CD4-positive, alpha-beta T cell treated with Interleukin-21 for 1 hour (primary cell): Measurements from ENCODE around the gene FLII.
"Not testable (repeated sequence)": the region's sequence is repeated elsewhere in the genome, so short reads cannot be mapped to it uniquely, and the experiment has no call there.

ENCODE experiments used
- DNase-seq: peaks from one replicate; pipeline ENCODE4 v3.0.0-alpha.2; 2020

The FLII gene

DNA sequence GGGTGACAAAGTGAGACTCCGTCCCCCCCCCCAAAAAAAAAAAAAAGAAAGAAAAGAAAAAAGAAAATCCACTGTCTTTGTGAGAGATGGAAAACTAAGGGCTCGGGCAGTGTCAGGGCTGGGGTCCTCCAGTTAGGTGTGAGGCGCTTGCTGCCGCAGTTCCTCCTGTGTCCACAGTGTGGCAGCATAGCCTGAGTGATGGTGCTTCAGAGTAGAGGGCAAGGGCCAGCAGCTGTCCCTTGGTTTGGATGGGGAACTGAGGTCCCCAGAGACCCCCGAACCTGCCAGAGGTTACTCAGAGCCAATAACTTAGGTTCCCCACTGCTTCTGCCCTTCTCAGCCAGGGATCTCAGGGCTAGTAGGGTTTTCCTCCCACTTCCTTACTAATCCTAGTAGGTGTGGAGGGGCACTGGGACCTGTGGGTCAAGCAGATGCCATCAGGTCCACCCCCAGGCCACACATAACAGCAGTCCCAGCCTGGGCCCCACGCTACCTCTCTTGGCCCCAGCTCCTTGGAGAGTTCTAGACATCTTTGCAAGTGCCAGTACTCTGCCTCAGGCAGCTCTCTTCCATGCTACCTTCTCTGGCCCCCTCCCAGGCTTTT, 41.0 kb downstream of the FLII start:
- DNase-seq, result peak; percentile 75

DNA sequence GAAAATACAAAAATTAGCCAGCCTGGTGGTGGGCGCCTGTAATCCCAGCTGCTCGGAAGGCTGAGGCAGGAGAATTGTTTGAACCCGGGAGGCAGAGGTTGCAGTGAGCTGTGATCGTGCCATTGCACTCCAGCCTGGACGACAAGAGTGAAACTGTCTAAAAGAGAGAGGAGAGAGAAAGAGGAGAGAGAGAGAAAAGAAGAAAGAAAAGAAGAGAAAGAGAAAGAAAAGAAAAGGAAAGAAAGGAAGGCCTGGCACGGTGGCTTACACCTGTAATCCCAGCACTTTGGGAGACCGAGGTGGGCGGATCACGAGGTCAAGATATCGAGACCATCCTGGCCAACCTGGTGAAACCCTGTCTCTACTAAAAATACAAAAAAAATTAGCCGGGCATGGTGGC, 41.6 kb downstream of the FLII start:
- not testable (repeated sequence) for DNase-seq

DNA sequence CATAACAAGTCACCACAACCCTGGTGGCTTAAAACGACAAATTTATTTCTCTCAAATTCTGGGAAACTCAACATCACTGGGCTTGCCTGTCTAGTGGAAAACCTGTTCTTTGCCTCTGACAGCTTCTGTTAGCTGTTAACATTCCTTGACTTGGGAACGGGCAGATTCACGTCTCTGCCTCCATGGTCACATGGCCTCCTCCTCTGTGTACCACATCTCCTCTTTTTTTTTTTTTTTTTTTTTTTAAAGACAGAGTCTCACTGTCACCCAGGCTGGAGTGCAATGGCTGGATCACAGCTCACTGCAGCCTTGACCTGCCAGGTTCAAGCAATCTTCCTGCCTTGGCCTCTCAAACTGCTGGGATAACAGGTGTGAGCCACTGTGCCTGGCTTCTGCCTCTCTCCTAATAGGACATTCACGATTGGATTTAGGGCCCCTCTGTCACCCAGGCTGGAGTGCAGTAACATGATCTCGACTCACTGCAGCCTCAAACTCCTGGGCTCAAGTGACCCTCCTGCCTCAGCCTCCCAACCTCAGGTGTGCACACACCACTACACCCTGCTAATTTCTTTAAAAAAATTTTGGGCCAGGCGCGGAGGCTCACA, 44.8 kb downstream of the FLII start:
- DNase-seq, result no peak

DNA sequence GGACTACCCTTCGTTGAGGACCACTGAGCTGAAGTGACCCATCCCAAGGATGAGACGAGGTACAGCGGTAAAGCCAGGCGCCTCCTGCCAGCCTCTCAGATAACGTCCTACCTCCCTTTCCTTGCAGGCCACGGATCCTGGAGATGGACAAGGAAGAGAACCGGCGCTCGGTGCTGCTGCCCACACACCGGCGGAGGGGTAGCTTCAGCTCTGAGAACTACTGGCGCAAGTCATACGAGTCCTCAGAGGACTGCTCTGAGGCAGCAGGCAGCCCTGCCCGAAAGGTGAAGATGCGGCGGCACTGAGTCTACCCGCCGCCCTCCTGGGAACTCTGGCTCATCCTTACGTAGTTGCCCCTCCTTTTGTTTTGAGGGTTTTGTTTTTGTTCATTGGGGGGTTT, 50.4 kb downstream of the FLII start:
- no peak for DNase-seq

DNA sequence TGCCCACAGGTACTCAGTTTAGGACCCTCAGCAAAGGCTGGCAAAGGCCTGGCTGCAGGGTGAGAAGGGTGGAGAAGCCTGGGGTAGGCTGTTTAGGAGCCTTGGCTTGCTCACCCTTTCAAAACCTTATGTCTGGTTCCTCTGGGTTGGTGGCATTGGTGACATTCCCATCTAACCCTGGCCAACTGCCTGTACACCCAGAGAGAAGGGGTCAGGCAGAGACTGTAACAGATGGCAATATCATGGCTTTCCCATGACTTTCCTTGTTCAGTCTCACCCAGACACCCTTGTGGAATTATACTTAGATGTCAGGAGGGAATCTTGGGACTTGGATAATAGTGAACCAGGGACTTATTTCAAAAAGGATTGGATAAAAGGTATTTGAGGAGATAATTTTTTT, 51.6 kb downstream of the FLII start:
- DNase-seq, result no peak

DNA sequence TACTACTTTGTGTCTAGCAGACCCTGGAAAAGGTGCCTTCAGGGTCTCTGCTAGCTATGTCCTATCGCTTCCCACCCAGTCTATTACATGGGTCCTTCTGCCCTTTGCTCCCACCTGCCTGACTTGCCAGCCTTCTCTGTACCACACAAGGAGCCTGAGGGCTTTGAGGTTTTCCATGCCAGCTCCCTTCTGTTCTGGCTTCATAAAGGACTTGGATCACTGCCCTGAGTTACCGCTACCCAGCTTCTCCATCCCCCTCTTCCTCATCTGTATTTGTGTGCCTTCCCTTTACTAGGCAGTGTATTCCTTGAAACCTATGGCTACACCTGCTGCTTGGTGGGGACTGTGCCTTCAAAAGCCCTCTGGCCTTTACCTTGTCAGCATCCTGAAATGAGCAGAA, 52.7 kb downstream of the FLII start:
- no peak for DNase-seq

DNA sequence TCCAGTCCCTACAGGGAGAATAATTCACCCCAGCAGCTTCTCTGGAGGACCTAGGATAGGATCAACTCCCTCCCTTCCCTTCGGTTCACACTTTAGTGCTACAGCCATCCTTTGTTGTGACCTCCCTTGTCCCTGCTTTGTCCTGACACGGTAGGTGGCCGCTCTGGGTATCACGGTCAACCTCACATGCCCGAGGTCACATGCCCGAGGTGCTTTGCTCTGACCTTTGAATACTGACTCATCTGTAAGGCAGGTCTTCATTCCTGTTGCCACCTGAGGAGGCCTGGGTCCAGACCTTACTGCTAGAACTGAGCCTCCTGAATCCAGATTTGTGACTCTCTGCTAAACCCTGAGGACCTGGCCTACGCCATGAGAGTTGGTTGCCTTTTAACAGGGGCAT, 55.2 kb downstream of the FLII start:
- no peak for DNase-seq

DNA sequence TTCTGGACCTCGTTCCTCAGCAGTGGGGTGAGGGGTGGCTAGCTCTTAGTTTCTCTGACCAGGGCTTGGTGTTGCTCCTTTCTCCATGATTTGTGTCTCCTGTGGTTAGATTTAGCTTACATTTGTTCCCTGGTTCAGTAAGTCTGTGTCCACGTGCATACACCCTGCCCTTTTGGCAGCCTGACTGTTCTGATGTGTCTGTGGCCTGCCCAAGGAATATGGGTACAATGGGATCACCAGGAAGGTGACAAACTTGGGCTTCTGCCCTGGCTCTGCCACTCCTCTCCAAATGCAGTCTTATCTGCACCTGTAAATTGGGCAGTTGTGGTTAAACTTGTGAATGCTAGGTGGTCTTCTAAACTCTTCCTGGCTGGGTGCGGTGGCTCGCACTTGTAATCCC, 57.4 kb downstream of the FLII start:
- no peak for DNase-seq

DNA sequence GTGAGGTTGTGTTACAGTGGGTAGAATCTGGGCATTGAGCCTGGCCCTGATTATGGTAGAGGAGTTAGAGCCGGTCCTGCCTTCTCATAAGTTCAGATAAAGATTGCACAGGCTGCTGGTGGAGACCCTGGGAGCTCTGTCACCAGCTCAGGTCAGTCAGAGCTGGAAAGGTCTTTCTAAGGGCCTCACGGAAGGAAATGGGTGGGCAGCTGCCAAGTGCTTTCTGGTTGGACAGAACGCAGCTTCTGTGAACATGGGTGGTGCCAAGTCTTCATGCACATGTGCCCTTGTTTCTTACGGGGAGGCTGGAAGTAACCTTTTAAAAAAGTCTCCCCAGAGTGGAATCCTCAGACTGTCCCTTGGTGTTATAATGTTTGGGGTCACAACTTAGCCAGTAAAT, 60.0 kb downstream of the FLII start:
- no peak for DNase-seq

DNA sequence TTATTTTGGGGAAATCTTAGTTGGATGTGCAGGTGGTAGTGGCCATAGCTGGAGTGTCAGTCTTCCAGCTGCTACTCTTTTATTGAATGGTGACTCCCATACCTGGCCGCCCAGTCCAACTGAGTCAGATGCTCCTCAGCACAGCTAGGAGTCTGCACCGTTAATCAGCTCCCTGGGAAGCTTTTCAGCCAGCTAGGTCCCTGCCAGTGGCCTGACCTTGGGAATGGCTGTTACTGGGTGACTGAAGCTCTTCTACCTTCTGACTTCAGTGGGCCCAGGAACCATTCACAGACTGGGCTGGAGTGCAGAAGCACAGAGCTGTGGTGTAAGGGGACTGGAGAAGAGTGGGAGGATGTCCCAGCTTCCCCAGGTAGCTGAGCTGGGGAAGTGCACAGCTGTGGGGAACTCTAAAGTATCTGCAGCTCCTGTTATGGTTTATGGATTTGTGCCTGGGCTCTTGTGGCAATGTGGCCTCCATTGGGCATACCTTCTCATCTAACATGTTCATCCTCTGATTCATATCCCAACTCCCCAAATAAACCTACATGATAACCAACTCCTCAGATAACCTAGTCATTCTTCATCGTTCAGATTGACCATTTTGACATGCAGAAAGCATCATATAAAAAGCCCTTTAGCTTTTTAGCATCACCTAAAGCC, 60.9 kb downstream of the FLII start:
- DNase-seq, result no peak

DNA sequence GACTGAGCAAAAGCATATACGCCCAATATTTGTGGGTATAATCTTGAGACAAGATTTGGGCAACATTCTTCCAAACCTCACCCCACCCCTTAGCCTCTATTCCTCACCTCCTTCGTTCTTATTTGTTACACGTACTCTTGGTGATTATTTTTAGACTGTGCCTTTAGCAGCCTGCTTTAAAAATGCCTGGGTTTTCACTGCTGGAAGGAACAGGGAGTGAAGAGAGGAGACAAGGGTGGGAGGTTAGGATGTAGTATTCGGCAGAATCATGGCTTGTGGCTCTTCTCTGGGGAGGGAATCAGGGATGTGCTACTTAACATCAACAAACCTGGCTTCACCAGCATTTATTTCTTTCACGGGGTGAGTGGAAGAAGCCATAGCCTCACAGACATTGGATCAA, 63.3 kb downstream of the FLII start:
- no peak for DNase-seq
